Muscle of leg (tissue), 11 donors: Measurements from ENCODE around the gene FRMD4B. TPM values are rescaled to one million over a fixed set of nuclear protein-coding genes. Genes with fewer than 3 reads are reported as not detected.

Source experiments
- DNase-seq: peaks from one replicate; pipeline ENCODE4 v3.0.0; 2013
- H3K27ac ChIP-seq: one replicate; pipeline ENCODE4 v1.5.1; 2013; ENCODE audit warnings: mild to moderate bottlenecking, low read length, control low read depth
- H3K27me3 ChIP-seq: one replicate; pipeline ENCODE4 v1.6.1; 2013; ENCODE audit warnings: low read length; ENCODE audit not compliant: control insufficient read depth, insufficient read depth
- H3K36me3 ChIP-seq: one replicate; pipeline ENCODE4 v1.6.1; 2013; ENCODE audit warnings: low read length; ENCODE audit not compliant: control insufficient read depth, insufficient read depth
- H3K4me1 ChIP-seq: one replicate; pipeline ENCODE4 v1.6.1; 2013; ENCODE audit warnings: low read length; ENCODE audit not compliant: control insufficient read depth, insufficient read depth
- H3K4me3 ChIP-seq: one replicate; pipeline ENCODE4 v1.5.1; 2013; ENCODE audit warnings: low read length, control low read depth
- H3K9me3 ChIP-seq: replicated peaks from 2 replicates; pipeline ENCODE4 v1.6.1; 2013; ENCODE audit warnings: low read depth, low read length; ENCODE audit not compliant: control insufficient read depth
- WGBS: methylation state at CpG from one replicate; pipeline ENCODE4 v1.1.5; 2013; ENCODE audit warnings: missing lambda C conversion rate; ENCODE audit not compliant: insufficient coverage; 5-methylcytosine and 5-hydroxymethylcytosine counted together
- polyA plus RNA-seq, 8 donors: library from polyadenylated mRNA; unstranded; fragments of 120-200 nt; gene quantifications; one replicate each; pipeline versions ENCODE4 v1.2.1 to v1.2.3, GENCODE V29; 2013; ENCODE audit warnings: inconsistent platforms in 1 of 8, low replicate concordance in 1 of 8; ENCODE audit not compliant: insufficient read length in 8 of 8, insufficient read depth in 1 of 8
- total RNA-seq: library from RNA; stranded (reverse); fragments of 120-200 nt; gene quantifications from one replicate; pipeline ENCODE4 v1.2.4, GENCODE V29; 2013

The FRMD4B gene
- total and polyA plus RNA-seq, 9 donors, result 13.9 to 23.1 (median 17.2) TPM

DNA sequence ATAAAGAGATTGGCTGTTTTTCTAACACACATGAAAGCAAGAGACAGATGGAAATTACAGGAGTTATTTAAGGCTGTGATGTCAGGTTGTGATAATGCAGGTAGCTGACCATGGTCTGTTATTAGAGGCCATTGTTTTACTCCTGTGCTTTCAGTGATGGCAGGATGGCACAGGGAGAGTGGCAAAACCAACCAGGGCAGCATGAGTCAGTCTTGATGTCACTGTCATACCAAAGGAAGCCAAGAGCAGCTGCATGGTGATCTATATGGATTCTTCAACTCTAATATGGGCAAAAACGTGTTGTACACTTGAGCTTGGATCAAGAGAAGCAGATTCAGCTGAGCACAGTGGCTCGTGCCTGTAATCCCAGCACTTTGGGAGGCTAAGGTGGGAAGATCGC is 171.6 kb downstream of the FRMD4B start:
- no peak overlapping the region for H3K4me3 ChIP-seq
- no peaks in the 10 kb centered on the region for H3K4me1 ChIP-seq
- no peak overlapping the region for H3K27ac ChIP-seq
- WGBS, result 40% methylated on average over 3 of the region's 3 CpGs
- no peaks in the 10 kb centered on the region for H3K27me3 ChIP-seq
- no peak for DNase-seq
- no peaks in the 10 kb centered on the region for H3K9me3 ChIP-seq
- H3K36me3 ChIP-seq, result peaks cover 9% of the 10 kb centered on the region

DNA sequence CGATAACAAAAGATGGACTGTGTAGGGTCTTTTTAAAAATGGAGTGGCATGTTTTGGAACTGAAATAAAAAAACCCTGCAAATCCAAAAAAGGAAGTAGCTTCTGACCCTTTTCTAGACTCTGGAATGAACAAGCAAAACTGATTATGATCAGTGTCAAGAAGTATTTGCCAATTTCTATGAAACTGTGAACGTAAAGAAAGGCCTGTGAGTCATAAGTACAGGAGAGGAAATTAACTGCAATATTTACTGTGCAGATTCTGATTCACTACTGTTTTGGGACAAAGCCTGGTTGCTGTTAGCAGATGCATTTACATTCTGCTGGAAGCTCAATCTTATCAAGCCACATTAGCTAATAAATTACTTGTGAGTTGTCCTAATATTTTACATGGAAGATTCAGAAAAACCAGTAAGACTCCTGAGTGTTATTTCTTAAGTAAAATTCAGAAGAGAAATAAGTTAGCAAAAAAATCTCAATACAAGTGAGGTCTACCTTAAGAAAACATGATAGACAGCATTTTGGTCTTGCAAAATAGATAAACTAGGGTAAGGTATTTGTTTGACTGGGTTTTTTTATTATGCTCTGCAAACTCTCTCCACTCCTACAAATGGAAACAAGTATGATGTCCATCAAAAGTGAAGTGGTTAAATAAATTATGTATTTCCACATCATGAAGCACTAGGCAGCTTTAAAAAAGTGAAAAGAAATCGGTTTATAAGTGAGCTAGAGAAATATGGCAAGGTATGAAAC is 173.3 kb downstream of the FRMD4B start:
- no peak for DNase-seq
- WGBS, result no CpG with 5 or more reads among the region's 3 CpGs
- Histone ChIP-seq H3K4me1 (no peaks in the 10 kb centered on the region), H3K27me3 (no peaks in the 10 kb centered on the region), H3K27ac (no peak overlapping the region), H3K36me3 (peaks cover 9% of the 10 kb centered on the region), H3K4me3 (no peak overlapping the region), H3K9me3 (no peaks in the 10 kb centered on the region)

- no peak for DNase-seq
- Histone ChIP-seq H3K36me3 (peaks cover 7% of the 10 kb centered on the region), H3K27ac (no peak overlapping the region), H3K4me1 (no peaks in the 10 kb centered on the region), H3K27me3 (no peaks in the 10 kb centered on the region), H3K4me3 (no peak overlapping the region), H3K9me3 (no peaks in the 10 kb centered on the region)
- WGBS, result 100% methylated on average over 1 of the region's 5 CpGs
Observed at GRCh38 chr3:69210068-69210730, 175.7 kb downstream of the FRMD4B start.

DNA sequence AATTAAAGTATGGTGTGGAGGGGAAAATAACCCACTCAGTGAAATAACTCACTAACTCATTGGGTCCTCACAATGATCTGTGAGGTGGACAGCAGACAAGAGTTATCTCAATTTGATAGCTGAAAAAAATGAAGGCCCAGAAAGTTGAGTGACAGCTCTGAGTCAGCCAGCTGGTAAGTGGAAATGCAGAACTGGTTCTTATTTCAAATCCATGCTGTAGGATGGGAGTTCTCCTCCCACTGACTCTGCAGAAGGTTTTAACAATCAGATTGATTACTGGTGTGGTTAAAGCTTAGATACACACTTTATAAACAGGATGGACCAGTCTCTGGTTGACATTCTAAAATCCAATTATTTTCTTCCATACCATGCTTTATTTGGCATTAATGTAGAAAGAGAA is 176.5 kb downstream of the FRMD4B start:
- DNase-seq, result no peak
- Histone ChIP-seq H3K36me3 (peaks cover 6% of the 10 kb centered on the region), H3K27me3 (no peaks in the 10 kb centered on the region)

GRCh38 chr3:69207031-69207430 is 178.9 kb downstream of the FRMD4B start:
- H3K36me3 ChIP-seq, result peaks cover 4% of the 10 kb centered on the region
- no peak for DNase-seq
- no peak overlapping the region for H3K27ac ChIP-seq
- no CpG with 5 or more reads among the region's 1 CpG for WGBS
- no peak overlapping the region for H3K4me3 ChIP-seq
- H3K9me3 ChIP-seq, result no peaks in the 10 kb centered on the region
- no peaks in the 10 kb centered on the region for H3K27me3 ChIP-seq
- no peaks in the 10 kb centered on the region for H3K4me1 ChIP-seq

More for the DNA sequence above, 176.5 kb downstream of the FRMD4B start:
- Histone ChIP-seq H3K4me3 (no peak overlapping the region), H3K27ac (no peak overlapping the region), H3K9me3 (no peaks in the 10 kb centered on the region), H3K4me1 (no peaks in the 10 kb centered on the region)

DNA sequence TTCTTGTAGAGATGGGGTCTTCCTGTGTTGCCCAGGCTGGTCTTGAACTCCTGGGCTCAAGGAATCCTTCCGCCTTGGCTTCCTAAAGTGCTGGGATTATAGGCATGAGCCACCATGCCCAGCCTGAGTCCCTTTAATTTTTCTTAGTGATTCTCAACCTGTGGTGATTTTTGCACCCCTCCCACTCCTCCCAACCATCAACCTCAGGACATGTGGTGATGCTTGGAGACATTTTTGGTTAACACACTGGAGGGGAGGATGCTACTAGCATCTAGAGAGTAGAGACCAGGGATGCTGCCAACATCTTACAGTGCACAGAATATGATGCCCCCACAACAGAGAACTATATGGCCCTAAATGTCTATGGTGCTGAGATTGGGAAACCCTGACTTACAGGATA is 180.5 kb downstream of the FRMD4B start:
- H3K27ac ChIP-seq, result no peak overlapping the region
- H3K4me1 ChIP-seq, result peaks cover 5% of the 10 kb centered on the region
- no peaks in the 10 kb centered on the region for H3K9me3 ChIP-seq
- DNase-seq, result no peak
- no CpG with 5 or more reads among the region's 1 CpG for WGBS
- H3K4me3 ChIP-seq, result no peak overlapping the region
- no peaks in the 10 kb centered on the region for H3K27me3 ChIP-seq
- no peaks in the 10 kb centered on the region for H3K36me3 ChIP-seq

GRCh38 chr3:69204315-69204957 is 181.5 kb downstream of the FRMD4B start:
- H3K9me3 ChIP-seq, result no peaks in the 10 kb centered on the region
- no peak overlapping the region for H3K4me3 ChIP-seq
- DNase-seq, result no peak
- H3K4me1 ChIP-seq, result peaks cover 9% of the 10 kb centered on the region
- no peaks in the 10 kb centered on the region for H3K36me3 ChIP-seq
- 61% methylated on average over 3 of the region's 8 CpGs for WGBS
- no peaks in the 10 kb centered on the region for H3K27me3 ChIP-seq
- H3K27ac ChIP-seq, result no peak overlapping the region

DNA sequence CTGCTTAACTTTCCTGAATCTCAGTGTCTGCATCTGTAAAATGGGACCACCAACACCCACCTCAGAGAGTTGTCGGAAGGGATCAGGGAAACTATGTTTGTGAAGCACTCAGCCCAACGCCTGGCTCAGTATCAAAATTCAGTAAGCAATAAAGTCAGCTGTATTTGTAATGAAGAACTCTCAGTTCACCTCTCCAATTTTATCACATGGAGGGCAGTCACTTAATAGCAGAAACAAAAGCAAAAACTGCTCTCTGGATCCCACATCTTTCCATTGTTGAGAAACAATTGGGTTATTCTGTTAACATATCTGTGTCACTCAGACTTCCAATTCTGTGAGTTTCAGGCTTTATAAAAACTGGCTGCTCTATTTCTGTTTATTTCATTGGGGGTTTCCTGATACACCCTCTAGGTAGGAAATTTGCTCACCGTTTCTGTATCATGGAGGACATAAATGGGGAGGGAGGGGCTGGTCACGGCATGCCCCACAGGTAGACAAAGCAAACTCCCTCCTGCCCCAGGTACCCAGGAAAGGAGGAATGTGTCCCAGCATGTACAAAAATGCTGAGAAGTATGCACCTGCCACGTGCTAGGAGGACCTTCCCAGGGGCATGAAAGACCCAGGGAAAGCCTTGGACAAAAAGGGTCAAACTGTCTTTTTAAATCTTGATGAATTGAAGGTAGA is 182.1 kb downstream of the FRMD4B start:
- no peaks in the 10 kb centered on the region for H3K9me3 ChIP-seq
- no peaks in the 10 kb centered on the region for H3K36me3 ChIP-seq
- 69% methylated on average over 2 of the region's 5 CpGs for WGBS
- no peak for DNase-seq
- H3K4me3 ChIP-seq, result no peak overlapping the region
- H3K4me1 ChIP-seq, result peaks cover 9% of the 10 kb centered on the region
- no peak overlapping the region for H3K27ac ChIP-seq
- H3K27me3 ChIP-seq, result no peaks in the 10 kb centered on the region

GRCh38 chr3:69201658-69202057 is 184.2 kb downstream of the FRMD4B start:
- no peaks in the 10 kb centered on the region for H3K27me3 ChIP-seq
- H3K27ac ChIP-seq, result no peak overlapping the region
- 93% methylated on average over 9 of the region's 10 CpGs for WGBS
- no peaks in the 10 kb centered on the region for H3K9me3 ChIP-seq
- H3K4me1 ChIP-seq, result peaks cover 9% of the 10 kb centered on the region
- H3K4me3 ChIP-seq, result no peak overlapping the region
- DNase-seq, result no peak
- H3K36me3 ChIP-seq, result peaks cover 7% of the 10 kb centered on the region
